IMR-90 (cell line): ENCODE results near the gene PIM1. TPM values are rescaled to one million over a fixed set of nuclear protein-coding genes. Genes with fewer than 3 reads are reported as not detected.

Source experiments
- ATAC-seq: fragments of 200-7000 bp; cut with Tn5 transposase; 2 replicates; pipeline ENCODE4 v1.9.1; 2020; ENCODE audit warnings: low read depth, mild to moderate bottlenecking, moderate library complexity
- BruUV-seq: library from RNA; stranded (reverse); fragments of 400-500 nt; replicated peaks from 2 replicates; lab custom pipeline; 2021; lab: Mats Ljungman, UMichigan
- CTCF ChIA-PET: fragments of 300-600 bp; formaldehyde crosslinking; extraction: SDS; loops from one replicate; lab custom pipeline; 2021; ENCODE audit warnings: antibody characterized with exemption; lab: Yijun Ruan, JAX
- POLR2A ChIA-PET: fragments of 300-600 bp; sonication (Branson Sonifier 250); formaldehyde crosslinking; loops from one replicate; lab custom pipeline; 2022; ENCODE audit warnings: antibody characterized with exemption; ENCODE audit not compliant: unreplicated experiment; lab: Charles Lee
- DNase-seq: peaks from one replicate; pipeline ENCODE4 v3.0.0; 2013
- H2AFZ ChIP-seq: replicated peaks from 2 replicates; pipeline ENCODE3; 2013; ENCODE audit warnings: low read length, mild to moderate bottlenecking; ENCODE audit not compliant: poor library complexity
- H2AK5ac ChIP-seq: 2 replicates; pipeline ENCODE4 v1.6.1; 2013; ENCODE audit warnings: low read depth, low read length, inconsistent platforms
- H2AK9ac ChIP-seq: replicated peaks from 2 replicates; pipeline ENCODE3; 2013; ENCODE audit warnings: mild to moderate bottlenecking, low read depth, low read length, moderate library complexity; ENCODE audit not compliant: poor library complexity
- H2BK120ac ChIP-seq: 2 replicates; pipeline ENCODE4 v1.6.1; 2013; ENCODE audit warnings: low read depth, low read length, inconsistent platforms
- H2BK15ac ChIP-seq: 3 replicates; pipeline ENCODE4 v1.6.1; 2013; ENCODE audit warnings: low read depth, low read length, inconsistent platforms
- H2BK20ac ChIP-seq: 2 replicates; pipeline ENCODE4 v1.6.1; 2013; ENCODE audit warnings: low read depth, mild to moderate bottlenecking, inconsistent platforms, low read length, moderate library complexity
- H2BK5ac ChIP-seq: 2 replicates; pipeline ENCODE4 v1.6.1; 2013; ENCODE audit warnings: mild to moderate bottlenecking, low read depth, low read length, inconsistent platforms; ENCODE audit not compliant: poor library complexity, severe bottlenecking
- H3K14ac ChIP-seq: replicated peaks from 2 replicates; pipeline ENCODE4 v1.6.1; 2013; ENCODE audit warnings: low read depth, low read length, inconsistent platforms
- H3K18ac ChIP-seq: 2 replicates; pipeline ENCODE4 v1.6.1; 2013; ENCODE audit warnings: low read depth, low read length, control low read depth
- H3K23ac ChIP-seq: 2 replicates; pipeline ENCODE4 v1.6.1; 2013; ENCODE audit warnings: low read depth, low read length, inconsistent platforms
- H3K27ac ChIP-seq: 2 replicates; pipeline ENCODE4 v1.5.1; 2013; ENCODE audit warnings: mild to moderate bottlenecking, control low read depth, low read length; ENCODE audit not compliant: insufficient read depth
- H3K27me3 ChIP-seq: 2 replicates; pipeline ENCODE4 v1.6.1; 2013; ENCODE audit warnings: low read length; ENCODE audit not compliant: control insufficient read depth, insufficient read depth
- H3K36me3 ChIP-seq: 2 replicates; pipeline ENCODE4 v1.6.1; 2013; ENCODE audit warnings: low read length, mixed read lengths; ENCODE audit not compliant: control insufficient read depth, insufficient read depth
- H3K4ac ChIP-seq: 2 replicates; pipeline ENCODE4 v1.6.1; 2013; ENCODE audit warnings: low read depth, low read length, inconsistent platforms
- H3K4me1 ChIP-seq: 2 replicates; pipeline ENCODE4 v1.6.1; 2013; ENCODE audit warnings: low read length, mixed read lengths; ENCODE audit not compliant: control insufficient read depth, insufficient read depth
- H3K4me2 ChIP-seq: 2 replicates; pipeline ENCODE4 v1.6.1; 2013; ENCODE audit warnings: low read depth, mild to moderate bottlenecking, control low read depth, low read length, moderate library complexity
- H3K4me3 ChIP-seq: 2 replicates; pipeline ENCODE4 v1.5.1; 2013; ENCODE audit warnings: low read depth, mild to moderate bottlenecking, control low read depth, low read length, moderate library complexity; ENCODE audit not compliant: insufficient read depth
- H3K56ac ChIP-seq: 2 replicates; pipeline ENCODE4 v1.6.1; 2013; ENCODE audit warnings: low read length, inconsistent platforms; ENCODE audit not compliant: insufficient read depth; ENCODE audit errors: extremely low read depth
- H3K79me1 ChIP-seq, 2 experiments: 2 replicates each; pipeline ENCODE4 v1.6.1; 2013; ENCODE audit warnings: low read length in 2 of 2, inconsistent platforms in 1 of 2, low read depth in 1 of 2
- H3K9ac ChIP-seq: 2 replicates; pipeline ENCODE4 v1.6.1; 2013; ENCODE audit warnings: low read depth, low read length, control low read depth
- H3K9me1 ChIP-seq: 2 replicates; pipeline ENCODE4 v1.6.1; 2013; ENCODE audit warnings: low read length, inconsistent platforms; ENCODE audit not compliant: insufficient read depth
- H3K9me3 ChIP-seq: 2 replicates; pipeline ENCODE4 v1.6.1; 2013; ENCODE audit warnings: low read length; ENCODE audit not compliant: control insufficient read depth, insufficient read depth
- H4K20me1 ChIP-seq: 2 replicates; pipeline ENCODE4 v1.6.1; 2013; ENCODE audit warnings: low read length, inconsistent platforms; ENCODE audit not compliant: insufficient read depth
- H4K5ac ChIP-seq: 2 replicates; pipeline ENCODE4 v1.6.1; 2013; ENCODE audit warnings: mild to moderate bottlenecking, low read depth, low read length, control low read depth
- H4K8ac ChIP-seq, 2 experiments: 2 replicates each; pipeline ENCODE4 v1.6.1; 2013; ENCODE audit warnings: low read depth in 2 of 2, low read length in 2 of 2, control low read depth in 1 of 2, inconsistent platforms in 1 of 2
- H4K91ac ChIP-seq: 2 replicates; pipeline ENCODE4 v1.6.1; 2013; ENCODE audit warnings: low read depth, low read length, inconsistent platforms; ENCODE audit not compliant: insufficient read depth
- CHD1 ChIP-seq: IDR thresholded peaks from 2 replicates; pipeline ENCODE4 v1.6.1; 2012; ENCODE audit warnings: low read depth, low read length, improper control_type of control experiment
- MAFK ChIP-seq: IDR thresholded peaks from 2 replicates; pipeline ENCODE4 v1.6.1; 2012; ENCODE audit warnings: low read depth, low read length, improper control_type of control experiment
- MXI1 ChIP-seq: IDR thresholded peaks from 2 replicates; pipeline ENCODE4 v1.6.1; 2012; ENCODE audit warnings: low read depth, mild to moderate bottlenecking, low read length, moderate library complexity, borderline replicate concordance
- RCOR1 ChIP-seq: IDR thresholded peaks from 2 replicates; pipeline ENCODE4 v1.6.1; 2012; ENCODE audit warnings: mild to moderate bottlenecking, low read length, improper control_type of control experiment; ENCODE audit not compliant: insufficient replicate concordance
- WGBS, 2 experiments: methylation state at CpG; one replicate each; pipeline versions ENCODE4 v1.1.5 to v1.1.7; 2013; ENCODE audit warnings: missing lambda C conversion rate in 2 of 2; ENCODE audit not compliant: insufficient read length in 1 of 2; ENCODE audit errors: extremely low coverage in 2 of 2; 5-methylcytosine and 5-hydroxymethylcytosine counted together
- dilution Hi-C: fragments of 300-500 bp; cut with HindIII; formaldehyde crosslinking; loops from one replicate; pipeline ENCODE4 v1.14.3; 2018; ENCODE audit warnings: low sequenced_read_pairs; ENCODE audit not compliant: unreplicated experiment
- in situ Hi-C: fragments of 300-500 bp; cut with MboI; formaldehyde crosslinking; loops from 3 replicates; pipeline ENCODE4 v1.14.3; 2019; ENCODE audit warnings: low sequenced_read_pairs, inconsistent platforms, mixed read lengths
- intact Hi-C: fragments of 100-400 bp; cut with micrococcal nuclease; formaldehyde crosslinking; loops from 2 replicates; pipeline ENCODE4 v1.10.0; 2022
- polyA plus RNA-seq, 3 experiments: library from polyadenylated mRNA; depleted of rRNA; stranded (reverse); fragments of >200 nt; gene quantifications; 2 replicates each; pipeline ENCODE4 v1.2.3, GENCODE V29; 2012; ENCODE audit warnings: low replicate concordance in 1 of 3
- total RNA-seq: library from RNA; depleted of rRNA; stranded (reverse); fragments of >200 nt; gene quantifications from 2 replicates; pipeline ENCODE4 v1.2.3, GENCODE V29; 2012
- TF ChIP-seq, protein P1 (sequence below): fragments of 150-350 bp; IDR thresholded peaks from 2 replicates; pipeline ENCODE4 v1.6.1; 2017; ENCODE audit warnings: mild to moderate bottlenecking, antibody characterized with exemption, low read length, low read depth

The PIM1 gene
- total and polyA plus RNA-seq, 2 of the 4 experiments (the other 2 are of a cell fraction) = 7.2 to 18.5 TPM

DNA sequence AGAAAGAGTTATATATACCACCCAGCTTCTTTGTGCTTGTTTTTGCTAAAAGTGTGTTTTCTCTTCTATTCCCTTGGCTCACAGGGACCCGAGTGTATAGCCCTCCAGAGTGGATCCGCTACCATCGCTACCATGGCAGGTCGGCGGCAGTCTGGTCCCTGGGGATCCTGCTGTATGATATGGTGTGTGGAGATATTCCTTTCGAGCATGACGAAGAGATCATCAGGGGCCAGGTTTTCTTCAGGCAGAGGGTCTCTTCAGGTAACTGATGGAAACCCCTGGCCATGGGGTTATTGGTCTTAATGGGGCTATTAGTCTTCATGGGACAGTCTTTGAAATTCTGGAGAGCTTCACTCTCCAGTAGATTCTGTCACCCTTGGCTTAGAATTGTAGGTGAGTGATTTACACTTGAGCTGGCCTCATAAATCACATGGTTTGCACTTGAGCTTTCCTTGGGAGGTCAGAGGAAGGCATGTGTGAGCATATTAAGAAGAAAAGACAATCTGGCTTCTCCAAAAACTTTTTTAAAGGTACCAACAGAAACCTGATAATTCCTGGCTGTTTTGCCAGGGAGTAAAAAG lies 3.0 kb downstream of the PIM1 start:
- H2AK5ac ChIP-seq = no peak overlapping the region

More for the DNA sequence above, 3.0 kb downstream of the PIM1 start:
- ChIA-PET POLR2A (interaction anchor here (0.8 kb wide), 1 partner anchor 29 kb away, joined by 4 read pairs; no protein-coding TSS in a partner anchor), CTCF (interaction anchor here (0.6 to 4.0 kb wide), 13 partner anchors 31 to 255 kb away, joined by 3 to 20 read pairs (median 5); no protein-coding TSS in a partner anchor)
- Histone ChIP-seq H4K91ac (no peak overlapping the region), H3K4ac (no peak overlapping the region), H2AK9ac (no peak overlapping the region), H3K27me3 (no peaks in the 10 kb centered on the region), H4K20me1 (peaks cover 43% of the 10 kb centered on the region), H3K14ac (no peak overlapping the region), H2BK120ac (no peak overlapping the region), H3K9me3 (no peaks in the 10 kb centered on the region), H4K5ac (no peak overlapping the region), H3K4me2 (peak overlapping the region; percentile 75; the same call in 1 of the 2 replicates), H2BK20ac (no peak overlapping the region), H2AFZ (no peak overlapping the region), H2BK5ac (no peak overlapping the region), H3K27ac (no peak overlapping the region), H3K36me3 (peaks cover 37% of the 10 kb centered on the region), H3K9me1 (no peaks in the 10 kb centered on the region; the same call in 1 of the 2 replicates), H3K4me3 (no peak overlapping the region), H3K9ac (no peak overlapping the region), H3K79me1 (peaks cover 16 to 38% of the 10 kb centered on the region in 2 experiments), H3K56ac (no peak overlapping the region), H4K8ac (no peak overlapping the region), H3K18ac (no peak overlapping the region), H3K23ac (no peak overlapping the region), H2BK15ac (no peak overlapping the region), H3K4me1 (peaks cover 7% of the 10 kb centered on the region)
- DNase-seq = no peak
- WGBS, 2 experiments = 93% methylated on average over 4 of the region's 7 CpGs; no CpG with 5 or more reads in 1 of the 2 experiments
- in situ Hi-C loops = loop anchor here (5.0 kb wide), 1 partner anchor 121 kb away; no protein-coding TSS in a partner anchor
- intact Hi-C loops = loop anchor here (1.0 kb wide), 6 partner anchors 37 to 155 kb away; no protein-coding TSS in a partner anchor
- TF ChIP-seq MAFK (no peak), CHD1 (no peak), RCOR1 (no peak), MXI1 (no peak)
- TF ChIP-seq, protein P1, sequence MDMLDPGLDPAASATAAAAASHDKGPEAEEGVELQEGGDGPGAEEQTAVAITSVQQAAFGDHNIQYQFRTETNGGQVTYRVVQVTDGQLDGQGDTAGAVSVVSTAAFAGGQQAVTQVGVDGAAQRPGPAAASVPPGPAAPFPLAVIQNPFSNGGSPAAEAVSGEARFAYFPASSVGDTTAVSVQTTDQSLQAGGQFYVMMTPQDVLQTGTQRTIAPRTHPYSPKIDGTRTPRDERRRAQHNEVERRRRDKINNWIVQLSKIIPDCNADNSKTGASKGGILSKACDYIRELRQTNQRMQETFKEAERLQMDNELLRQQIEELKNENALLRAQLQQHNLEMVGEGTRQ = no peak
- dilution Hi-C loops = no loop called here
- BruUV-seq = no TSS peak
- ATAC-seq = no peak
